ENCODE results near the gene CYB5RL.

CYB5RL gene

GRCh38 chr1:54158071-54158470, 41.8 kb downstream of the CYB5RL start:
- DNase-seq (ENCODE audit: low spot score) = peak; percentile 69

DNA sequence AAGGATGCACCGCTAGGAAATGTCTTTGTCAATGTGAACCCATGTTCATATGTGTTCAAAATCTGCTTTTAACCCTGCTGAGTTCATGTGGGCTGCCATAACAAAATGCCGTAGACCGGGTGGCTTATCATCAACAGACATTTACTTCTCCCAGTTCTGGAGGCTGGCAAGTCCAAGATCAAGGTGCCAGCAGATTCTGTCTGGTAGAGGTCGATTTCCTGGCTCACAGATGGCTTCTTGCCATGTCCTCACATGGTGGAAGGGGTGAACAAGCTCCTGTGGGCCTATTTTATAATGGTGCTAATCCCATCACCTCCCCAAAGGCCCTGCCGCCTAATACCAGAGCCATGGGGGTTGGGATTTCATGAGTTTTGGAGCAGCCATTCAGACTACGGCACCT, 42.4 kb downstream of the CYB5RL start:
- no peak for DNase-seq (ENCODE audit: low spot score)

DNA sequence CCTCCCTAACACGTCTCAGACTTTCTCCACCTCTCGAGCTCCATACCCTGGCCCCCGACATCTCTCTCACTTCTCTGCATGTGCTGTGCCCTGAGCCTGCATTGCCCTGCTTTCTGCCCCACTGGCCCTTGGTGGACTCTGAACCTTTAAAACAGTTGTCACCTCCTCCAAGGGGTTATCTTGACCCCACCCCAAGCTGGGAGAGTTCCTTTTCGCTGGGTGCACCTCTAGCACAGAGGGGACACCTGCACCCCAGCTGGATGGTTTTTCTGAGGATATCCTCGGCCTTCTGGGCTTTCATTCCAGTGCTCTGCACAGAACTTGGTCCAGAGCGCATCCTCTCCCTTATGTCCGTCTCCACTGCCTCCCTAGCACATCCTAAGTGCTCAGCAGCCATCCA, 42.8 kb downstream of the CYB5RL start:
- DNase-seq (ENCODE audit: low spot score) = no peak

- DNase-seq (ENCODE audit: low spot score) = no peak
Measured at GRCh38 chr1:54156201-54156600, 43.6 kb downstream of the CYB5RL start.

GRCh38 chr1:54153535-54154439, 46.0 kb downstream of the CYB5RL start:
- DNase-seq (ENCODE audit: low spot score) = peak; percentile 30

DNA sequence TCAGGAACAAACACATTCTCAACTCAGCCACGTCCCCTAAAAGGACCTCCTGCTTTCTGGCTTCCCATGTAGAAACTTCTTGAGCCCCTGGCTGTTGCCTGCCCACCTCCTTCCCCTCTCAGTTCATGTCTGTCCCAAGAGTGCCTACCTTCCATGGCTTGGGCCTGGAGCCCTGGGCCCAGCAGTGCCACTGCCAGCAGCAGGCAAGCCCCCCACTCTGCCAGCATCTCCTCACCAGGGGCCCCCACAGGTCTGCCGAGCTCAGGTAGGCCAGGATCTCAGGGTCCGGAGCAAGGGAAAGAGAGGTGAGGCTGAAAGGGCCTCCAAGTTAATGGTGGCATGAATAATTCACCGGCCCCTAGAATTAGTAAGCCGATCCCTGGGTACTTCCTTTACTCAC, 47.1 kb downstream of the CYB5RL start, which contains the start of gene CDCP2:
Gene CDCP2 (minus strand): TSS at position 305 of the 400 bp plus-strand sequence. CDS start 78 bp downstream, at position 227.
- DNase-seq (ENCODE audit: low spot score) = no peak

DNA sequence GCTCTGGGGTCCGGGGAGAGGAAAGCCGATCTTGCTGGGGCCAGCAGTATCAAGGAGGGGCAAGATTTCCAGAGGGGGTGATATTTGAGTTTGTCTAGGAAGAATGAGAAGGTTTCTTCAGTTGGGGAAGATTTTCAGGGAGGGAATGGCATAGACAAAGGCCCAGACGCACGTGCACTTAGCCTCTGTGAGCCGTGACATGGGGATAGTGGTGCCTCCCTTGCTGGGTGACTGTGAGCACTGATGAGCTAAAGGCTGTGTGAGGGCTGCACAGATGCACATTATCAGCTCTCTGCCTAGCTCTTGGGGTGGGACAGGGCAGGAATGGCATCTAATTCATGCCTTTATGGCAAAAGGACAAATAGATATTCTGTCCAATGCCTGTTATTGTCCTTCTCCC, 48.8 kb downstream of the CYB5RL start:
- no peak for DNase-seq (ENCODE audit: low spot score)
